RWPE2 (cell line): ENCODE data around the gene SIGLEC10.

Experiments used
- ATAC-seq: fragments of 200-7000 bp; cut with Tn5 transposase; 3 replicates; pipeline ENCODE4 v1.9.1; 2021; ENCODE audit warnings: low read depth
- DNase-seq: peaks from one replicate; pipeline ENCODE4 v3.0.0-alpha.2; 2020; ENCODE audit warnings: low spot score
- H3K27ac ChIP-seq: fragments of 450-650 bp; 2 replicates; pipeline ENCODE4 v1.5.1; 2017; ENCODE audit warnings: mild to moderate bottlenecking; ENCODE audit not compliant: poor library complexity, severe bottlenecking
- H3K27me3 ChIP-seq: fragments of 250-450 bp; sonication (Bioruptor Pico); 2 replicates; pipeline ENCODE4 v1.5.1; 2021; ENCODE audit warnings: mild to moderate bottlenecking, moderate library complexity; ENCODE audit not compliant: insufficient read depth, poor library complexity, severe bottlenecking
- H3K36me3 ChIP-seq: fragments of 250-450 bp; sonication (Bioruptor Pico); 2 replicates; pipeline ENCODE4 v1.5.1; 2020; ENCODE audit warnings: low read depth, mild to moderate bottlenecking, moderate library complexity
- H3K4me1 ChIP-seq: fragments of 250-450 bp; sonication (Bioruptor Pico); 2 replicates; pipeline ENCODE4 v1.5.1; 2021; ENCODE audit warnings: mild to moderate bottlenecking, moderate library complexity; ENCODE audit not compliant: insufficient read depth, poor library complexity, severe bottlenecking
- H3K4me3 ChIP-seq: fragments of 250-450 bp; sonication (Bioruptor Pico); 2 replicates; pipeline ENCODE4 v1.5.1; 2021; ENCODE audit warnings: mild to moderate bottlenecking, moderate library complexity; ENCODE audit not compliant: severe bottlenecking
- H3K9me3 ChIP-seq: fragments of 250-450 bp; sonication (Bioruptor Pico); 2 replicates; pipeline ENCODE4 v1.5.1; 2021; ENCODE audit warnings: mild to moderate bottlenecking, moderate library complexity; ENCODE audit not compliant: severe bottlenecking
- CTCF ChIP-seq: fragments of 450-650 bp; IDR thresholded peaks from one replicate; pipeline ENCODE4 v1.5.1; 2017; ENCODE audit warnings: mild to moderate bottlenecking, moderate library complexity; ENCODE audit not compliant: poor library complexity, severe bottlenecking

Gene SIGLEC10

GRCh38 chr19:51457351-51458013 is 40.0 kb upstream of the SIGLEC10 start:
- Histone ChIP-seq H3K27me3 (no peaks in the 10 kb centered on the region), H3K9me3 (no peaks in the 10 kb centered on the region), H3K36me3 (no peaks in the 10 kb centered on the region), H3K4me3 (no peak overlapping the region), H3K27ac (no peak overlapping the region), H3K4me1 (no peaks in the 10 kb centered on the region)
- DNase-seq: no peak
- no peak for ATAC-seq
- TF ChIP-seq CTCF: no peak

GRCh38 chr19:51456541-51457290 is 39.3 kb upstream of the SIGLEC10 start:
- no peak overlapping the region for H3K27ac ChIP-seq
- H3K4me1 ChIP-seq: no peaks in the 10 kb centered on the region
- H3K27me3 ChIP-seq: no peaks in the 10 kb centered on the region
- no peak overlapping the region for H3K4me3 ChIP-seq
- H3K9me3 ChIP-seq: no peaks in the 10 kb centered on the region
- DNase-seq (no peak), ATAC-seq (no peak)
- no peak for TF ChIP-seq CTCF
- H3K36me3 ChIP-seq: no peaks in the 10 kb centered on the region

- no peak for TF ChIP-seq CTCF
- Histone ChIP-seq H3K4me1 (no peaks in the 10 kb centered on the region), H3K9me3 (no peaks in the 10 kb centered on the region), H3K4me3 (no peak overlapping the region), H3K27me3 (no peaks in the 10 kb centered on the region), H3K27ac (no peak overlapping the region), H3K36me3 (no peaks in the 10 kb centered on the region)
- no peak for DNase-seq
- ATAC-seq: no peak
Measured at GRCh38 chr19:51450730-51451307, 33.4 kb upstream of the SIGLEC10 start.

GRCh38 chr19:51448411-51449016 is 31.1 kb upstream of the SIGLEC10 start:
- no peak for TF ChIP-seq CTCF
- Histone ChIP-seq H3K27ac (no peak overlapping the region), H3K36me3 (no peaks in the 10 kb centered on the region), H3K4me3 (no peak overlapping the region), H3K9me3 (no peaks in the 10 kb centered on the region), H3K4me1 (no peaks in the 10 kb centered on the region), H3K27me3 (no peaks in the 10 kb centered on the region)
- DNase-seq (no peak), ATAC-seq (no peak)
